OCI-LY3 (cell line): ENCODE results near the gene TNKS1BP1.

Source experiments
- H2AFZ ChIP-seq: fragments of 200-600, 300-600 bp; shearing (Covaris generic); 2 replicates; pipeline ENCODE4 v1.6.0; 2014; ENCODE audit warnings: antibody characterized with exemption, low read depth, low read length
- H3K27ac ChIP-seq: fragments of 200-600, 300-600 bp; sonication (generic); 2 replicates; pipeline ENCODE4 v1.5.1; 2014; ENCODE audit warnings: mild to moderate bottlenecking, low read length, moderate library complexity, mixed read lengths
- H3K27me3 ChIP-seq: fragments of 200-600, 300-600 bp; sonication (generic); 2 replicates; pipeline ENCODE4 v1.6.1; 2014; ENCODE audit warnings: low read depth, low read length, mixed read lengths
- H3K36me3 ChIP-seq: fragments of 200-600, 300-600 bp; sonication (generic); replicated peaks from 2 replicates; pipeline ENCODE3; 2014; ENCODE audit warnings: low read depth, low read length, mixed read lengths
- H3K4me1 ChIP-seq: fragments of 300-600, 200-600 bp; sonication (generic); 2 replicates; pipeline ENCODE4 v1.6.1; 2014; ENCODE audit warnings: low read length, mixed read lengths
- H3K4me2 ChIP-seq: fragments of 200-600, 300-600 bp; sonication (generic); 2 replicates; pipeline ENCODE4 v1.6.1; 2014; ENCODE audit warnings: low read length, mixed read lengths
- H3K4me3 ChIP-seq: fragments of 300-600, 200-600 bp; sonication (generic); 2 replicates; pipeline ENCODE4 v1.5.1; 2014; ENCODE audit warnings: antibody characterized with exemption, mild to moderate bottlenecking, low read length, moderate library complexity
- H3K79me2 ChIP-seq: fragments of 300-600, 200-600 bp; shearing (Covaris generic); 2 replicates; pipeline ENCODE4 v1.6.1; 2014; ENCODE audit warnings: mild to moderate bottlenecking, low read length, mixed read lengths
- H3K9ac ChIP-seq: fragments of 300-600, 200-600 bp; shearing (Covaris generic); 2 replicates; pipeline ENCODE4 v1.6.0; 2014; ENCODE audit warnings: mild to moderate bottlenecking, low read length, moderate library complexity
- H3K9me3 ChIP-seq: fragments of 200-600, 300-600 bp; shearing (Covaris generic); 2 replicates; pipeline ENCODE4 v1.6.1; 2014; ENCODE audit warnings: low read length, mixed read lengths; ENCODE audit not compliant: insufficient read depth
- H4K20me1 ChIP-seq: fragments of 200-600, 300-600 bp; sonication (generic); 2 replicates; pipeline ENCODE4 v1.6.1; 2016; ENCODE audit warnings: low read length, mixed read lengths; ENCODE audit not compliant: insufficient read depth
- CTCF ChIP-seq: fragments of 200-600, 300-600 bp; sonication (generic); IDR thresholded peaks from 2 replicates; pipeline ENCODE4 v1.5.1; 2014; ENCODE audit warnings: antibody characterized with exemption, low read length, low read depth
- EZH2phosphoT487 ChIP-seq: fragments of 200-600 bp; shearing (Covaris generic); IDR thresholded peaks from 2 replicates; pipeline ENCODE4 v1.6.1; 2018; ENCODE audit warnings: antibody characterized with exemption, mixed run types, low read depth

The TNKS1BP1 gene

GRCh38 chr11:57357856-57358255 lies 33.1 kb upstream of the TNKS1BP1 start:
- no peaks in the 10 kb centered on the region for H3K9me3 ChIP-seq
- no peaks in the 10 kb centered on the region for H4K20me1 ChIP-seq
- H3K79me2 ChIP-seq, result no peaks in the 10 kb centered on the region
- no peak overlapping the region for H2AFZ ChIP-seq
- H3K27ac ChIP-seq, result no peak overlapping the region; the same call in 1 of the 2 replicates
- TF ChIP-seq EZH2phosphoT487 (no peak), CTCF (no peak)
- H3K4me1 ChIP-seq, result peaks cover 51% of the 10 kb centered on the region
- H3K36me3 ChIP-seq, result no peaks in the 10 kb centered on the region
- no peak overlapping the region for H3K4me2 ChIP-seq
- no peak overlapping the region for H3K9ac ChIP-seq
- H3K27me3 ChIP-seq, result no peaks in the 10 kb centered on the region
- H3K4me3 ChIP-seq, result no peak overlapping the region

GRCh38 chr11:57357310-57357709 lies 32.6 kb upstream of the TNKS1BP1 start:
- Histone ChIP-seq H2AFZ (no peak overlapping the region), H4K20me1 (no peaks in the 10 kb centered on the region), H3K36me3 (no peaks in the 10 kb centered on the region), H3K9me3 (no peaks in the 10 kb centered on the region), H3K27ac (no peak overlapping the region), H3K79me2 (no peaks in the 10 kb centered on the region), H3K27me3 (no peaks in the 10 kb centered on the region), H3K9ac (no peak overlapping the region), H3K4me3 (no peak overlapping the region), H3K4me1 (peaks cover 51% of the 10 kb centered on the region), H3K4me2 (no peak overlapping the region)
- TF ChIP-seq EZH2phosphoT487 (no peak), CTCF (no peak)

GRCh38 chr11:57356268-57356667 lies 31.5 kb upstream of the TNKS1BP1 start:
- no peak overlapping the region; the same call in 1 of the 2 replicates for H3K9ac ChIP-seq
- peak overlapping the region; percentile 31; the same call in 1 of the 2 replicates for H3K27ac ChIP-seq
- peaks cover 51% of the 10 kb centered on the region for H3K4me1 ChIP-seq
- no peaks in the 10 kb centered on the region for H3K27me3 ChIP-seq
- H3K36me3 ChIP-seq, result no peaks in the 10 kb centered on the region
- H3K4me3 ChIP-seq, result no peak overlapping the region
- no peaks in the 10 kb centered on the region for H3K79me2 ChIP-seq
- peak overlapping the region; percentile 26 for H3K4me2 ChIP-seq
- TF ChIP-seq CTCF, result no peak
- no peak for TF ChIP-seq EZH2phosphoT487
- H2AFZ ChIP-seq, result no peak overlapping the region
- H3K9me3 ChIP-seq, result no peaks in the 10 kb centered on the region
- no peaks in the 10 kb centered on the region for H4K20me1 ChIP-seq

GRCh38 chr11:57354699-57355098 lies 29.9 kb upstream of the TNKS1BP1 start:
- TF ChIP-seq CTCF, result no peak
- no peak for TF ChIP-seq EZH2phosphoT487
- peak overlapping the region; percentile 53 for H3K4me2 ChIP-seq
- H3K36me3 ChIP-seq, result no peaks in the 10 kb centered on the region
- H3K27ac ChIP-seq, result peak overlapping the region; percentile 31
- no peaks in the 10 kb centered on the region for H3K79me2 ChIP-seq
- no peaks in the 10 kb centered on the region for H3K27me3 ChIP-seq
- no peaks in the 10 kb centered on the region for H4K20me1 ChIP-seq
- H3K4me1 ChIP-seq, result peaks cover 51% of the 10 kb centered on the region
- no peaks in the 10 kb centered on the region for H3K9me3 ChIP-seq
- H3K9ac ChIP-seq, result peak overlapping the region; percentile 42; the same call in 1 of the 2 replicates
- H2AFZ ChIP-seq, result peak overlapping the region; percentile 72
- H3K4me3 ChIP-seq, result peak overlapping the region; percentile 7; the same call in 1 of the 2 replicates
